EL (cell line): ENCODE data around the gene VWDE.
"Not testable (repeated sequence)": the region's sequence is repeated elsewhere in the genome, so short reads cannot be mapped to it uniquely, and the experiment has no call there.

Experiments
- DNase-seq: peaks from one replicate; pipeline ENCODE4 v3.0.0-alpha.2; 2016

VWDE gene

DNA sequence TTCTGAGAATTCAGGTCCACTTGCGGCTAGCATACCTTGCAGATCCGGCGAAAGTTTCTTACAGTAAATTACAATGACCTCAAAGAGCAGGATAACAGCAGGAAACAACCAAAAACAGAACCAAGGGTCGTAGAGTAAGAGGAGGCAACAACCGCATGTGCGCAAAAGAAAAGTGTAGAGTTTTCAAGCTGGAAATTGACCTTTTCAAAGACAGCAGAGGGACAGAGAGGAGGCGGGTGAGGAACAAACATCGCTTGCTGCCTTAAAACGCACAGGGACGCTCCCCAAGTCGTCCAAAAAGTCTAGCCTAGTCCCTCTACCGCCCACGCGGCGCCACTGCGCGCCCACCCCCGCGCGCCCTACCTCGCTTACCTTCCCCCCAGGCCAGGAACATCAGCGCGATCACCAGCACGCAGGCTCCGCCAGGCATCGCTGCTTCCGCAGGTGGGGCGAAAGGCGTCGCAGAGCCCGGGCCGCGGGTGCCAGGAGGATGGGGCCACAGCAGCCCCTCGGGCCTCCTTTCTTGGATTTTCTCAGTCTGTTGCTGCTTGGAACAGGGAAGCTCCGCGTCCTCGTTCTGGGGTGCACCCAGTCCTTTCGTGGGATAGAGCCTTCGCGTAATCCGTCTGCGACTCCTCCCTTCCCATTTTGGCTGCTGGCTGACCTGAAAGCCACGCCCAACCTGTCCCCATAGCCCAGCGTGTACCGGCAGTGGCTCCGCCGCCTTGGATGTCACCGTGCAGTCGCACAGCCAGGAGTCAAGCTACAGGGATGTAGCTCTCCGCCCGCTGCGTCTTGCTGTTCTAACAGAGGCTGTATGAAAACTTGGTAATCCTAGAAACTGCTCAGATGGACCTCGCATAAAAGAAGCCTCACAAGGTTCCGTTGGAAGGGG, at the start of gene VWDE:
TSS of gene VWDE (minus strand) at position 579 of the 895 bp plus-strand sequence. CDS start at position 430, 149 bp downstream.
- peak; percentile 2 for DNase-seq

DNA sequence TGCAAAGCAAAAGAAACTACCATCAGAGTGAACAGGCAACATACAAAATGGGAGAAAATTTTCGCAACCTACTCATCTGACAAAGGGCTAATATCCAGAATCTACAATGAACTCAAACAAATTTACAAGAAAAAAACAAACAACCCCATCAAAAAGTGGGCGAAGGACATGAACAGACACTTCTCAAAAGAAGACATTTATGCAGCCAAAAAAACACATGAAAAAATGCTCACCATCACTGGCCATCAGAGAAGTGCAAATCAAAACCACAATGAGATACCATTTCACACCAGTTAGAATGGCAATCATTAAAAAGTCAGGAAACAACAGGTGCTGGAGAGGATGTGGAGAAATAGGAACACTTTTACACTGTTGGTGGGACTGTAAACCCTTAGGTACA, 49.5 kb upstream of the VWDE start:
- not testable (repeated sequence) for DNase-seq

DNA sequence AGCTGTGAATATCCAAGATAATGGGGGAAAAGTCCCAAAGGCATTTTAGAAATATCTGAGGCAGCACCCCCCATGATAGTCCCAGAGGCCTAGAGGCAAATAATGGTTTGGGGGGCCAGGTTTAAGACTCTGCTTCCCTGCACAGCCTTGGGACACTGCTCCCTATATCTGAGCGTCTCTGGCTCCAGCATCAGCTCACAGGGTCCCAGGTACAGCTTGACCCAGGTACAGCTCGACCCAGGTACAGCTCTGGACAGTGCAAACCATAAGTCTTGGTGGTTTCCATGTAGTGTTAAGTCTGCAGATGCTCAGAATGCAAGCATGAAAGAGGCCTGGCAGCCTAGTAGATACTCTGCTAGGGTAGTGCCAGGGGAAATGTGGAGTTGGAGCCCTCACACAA, 47.0 kb upstream of the VWDE start:
- no peak for DNase-seq

DNA sequence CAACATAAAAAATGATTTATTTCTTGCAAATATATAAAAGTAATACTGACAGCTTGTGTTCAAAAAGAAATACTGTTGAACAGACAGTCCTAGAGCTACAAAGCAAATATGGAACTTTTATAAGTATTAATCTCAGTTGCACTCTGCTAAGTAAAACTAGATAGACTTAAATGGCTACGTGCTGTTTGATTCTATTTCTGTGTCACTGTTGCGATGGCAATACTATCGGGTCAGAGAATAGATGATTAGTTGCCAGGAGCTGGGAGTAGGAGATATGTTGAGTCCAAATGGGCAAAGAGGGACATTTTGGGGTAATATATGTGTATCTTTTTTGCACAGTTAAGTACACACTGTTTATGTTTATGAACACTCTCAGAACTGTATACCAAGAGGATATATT, 41.1 kb upstream of the VWDE start:
- DNase-seq = no peak

DNA sequence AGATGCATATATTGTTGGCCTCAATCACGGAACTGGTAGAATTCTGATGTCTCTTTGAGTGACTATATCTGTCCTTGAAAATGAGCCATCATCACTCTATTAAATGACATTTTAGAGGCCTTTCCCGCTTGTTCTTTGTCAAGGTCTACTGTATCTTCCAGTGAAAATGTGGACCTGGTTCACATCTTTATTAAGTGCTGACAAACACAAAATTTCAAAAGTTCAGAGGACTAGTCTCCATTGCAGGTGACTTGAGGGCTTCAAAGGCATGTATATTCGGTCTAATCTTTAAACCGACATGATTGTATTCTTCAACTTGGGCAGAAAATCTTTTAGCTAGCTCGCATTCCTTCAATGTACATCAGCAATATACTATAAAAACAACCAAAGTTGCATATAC, 36.6 kb upstream of the VWDE start:
- no peak for DNase-seq

DNA sequence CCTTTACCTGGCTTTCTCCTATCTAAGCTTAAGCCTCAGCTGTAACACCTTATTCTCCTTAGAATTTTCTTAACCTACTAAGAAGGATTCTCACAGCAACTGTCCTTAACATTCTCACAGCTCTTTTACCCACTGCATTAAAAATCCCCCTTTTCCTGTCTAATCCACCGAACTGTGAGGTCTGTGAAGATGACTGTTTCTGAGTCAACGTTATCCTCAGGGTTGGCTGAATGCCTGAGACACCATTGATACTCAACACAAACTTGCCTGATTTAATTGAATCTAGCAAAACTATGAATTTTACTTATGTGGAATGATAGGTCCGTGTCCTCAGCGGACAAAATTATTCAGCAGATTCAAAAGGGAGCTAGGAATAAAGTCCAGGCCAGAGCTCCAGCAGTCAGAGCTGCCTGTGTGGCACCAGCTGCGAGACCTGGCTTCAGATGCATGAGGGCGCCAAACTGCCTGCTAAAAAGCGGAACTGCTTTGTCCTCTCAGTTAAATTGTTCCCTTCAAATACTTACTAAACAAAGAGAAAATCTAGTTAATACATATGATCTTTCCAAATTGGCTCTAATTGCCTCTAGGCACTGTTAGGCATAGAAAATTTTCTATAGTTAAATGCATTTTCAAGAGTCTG, 33.4 kb upstream of the VWDE start:
- DNase-seq = peak; percentile 56

DNA sequence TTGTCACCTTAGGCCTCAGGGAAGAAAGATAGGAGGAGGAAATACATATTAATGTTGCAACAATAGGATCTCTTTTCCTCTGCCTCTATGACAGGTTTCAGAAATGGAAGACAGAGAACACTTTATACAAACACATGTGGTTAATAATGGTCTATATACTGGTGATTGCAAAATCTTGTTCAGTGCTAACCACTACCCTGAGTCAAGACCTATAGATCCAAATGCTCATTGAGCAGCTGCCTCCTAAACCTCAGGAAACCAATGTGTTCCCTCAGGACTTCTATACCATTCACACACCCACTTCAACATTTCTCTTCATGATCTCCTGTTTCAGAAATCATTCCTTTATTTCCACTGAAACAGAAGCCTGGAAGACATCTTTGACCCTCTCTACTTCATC, 32.5 kb upstream of the VWDE start:
- DNase-seq = no peak

DNA sequence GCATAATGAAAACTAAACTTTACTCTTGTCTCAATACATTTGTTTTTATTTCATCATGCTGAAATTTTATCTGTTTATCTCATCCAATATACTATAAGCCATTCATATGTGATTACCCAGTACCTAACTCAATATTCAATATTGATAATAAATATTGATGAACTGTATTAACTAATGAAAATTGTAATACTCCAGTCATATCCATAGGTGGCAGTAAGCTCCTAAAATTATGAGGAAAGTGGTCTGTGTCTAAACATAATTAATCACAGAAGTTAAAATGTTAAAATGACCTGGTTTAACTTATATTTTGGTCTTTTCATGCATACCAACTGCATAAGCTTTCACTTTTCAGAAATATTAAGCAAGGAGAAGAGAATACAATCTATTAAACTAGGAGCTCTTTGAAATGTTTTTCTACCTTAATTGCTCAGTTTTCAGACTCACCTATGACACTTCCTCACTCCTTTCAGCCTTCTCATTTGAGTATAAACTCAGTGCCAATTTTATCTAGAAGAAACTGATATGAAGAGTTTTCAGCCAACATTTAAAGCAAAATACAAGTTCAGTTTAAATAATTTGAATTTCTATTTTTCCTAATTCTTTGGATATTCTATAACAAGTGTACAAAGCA, 30.5 kb upstream of the VWDE start:
- peak; percentile 4 for DNase-seq

DNA sequence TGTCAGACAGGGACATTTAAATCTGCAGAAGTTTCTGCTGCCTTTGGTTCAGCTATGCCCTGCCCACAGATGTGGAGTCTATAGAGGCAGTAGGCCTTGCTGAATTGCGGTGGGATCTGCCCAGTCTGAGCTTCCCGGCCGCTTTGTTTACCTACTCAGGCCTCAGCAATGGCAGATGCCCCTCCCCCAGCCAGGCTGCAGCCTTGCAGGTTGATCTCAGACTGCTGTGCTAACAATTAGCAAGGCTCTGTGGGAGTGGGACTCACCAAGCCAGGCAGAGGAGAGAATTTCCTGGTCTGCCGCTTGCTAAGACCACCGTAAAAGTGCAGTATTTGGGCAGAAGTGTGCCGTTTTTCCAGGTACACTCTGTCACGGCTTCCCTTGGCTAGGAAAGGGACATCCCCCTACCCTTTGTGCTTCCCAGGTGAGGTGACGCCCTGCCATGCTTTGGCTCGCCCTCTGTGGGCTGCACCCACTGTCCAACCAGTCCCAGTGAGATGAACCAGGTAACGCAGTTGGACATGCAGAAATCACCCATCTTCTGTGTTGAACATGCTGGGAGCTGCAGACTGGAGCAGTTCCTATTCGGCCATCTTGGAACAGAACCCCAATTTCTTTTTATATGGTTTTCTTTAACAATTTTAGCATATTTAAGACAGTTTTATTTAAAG, 28.4 kb upstream of the VWDE start:
- DNase-seq = peak; percentile 45

DNA sequence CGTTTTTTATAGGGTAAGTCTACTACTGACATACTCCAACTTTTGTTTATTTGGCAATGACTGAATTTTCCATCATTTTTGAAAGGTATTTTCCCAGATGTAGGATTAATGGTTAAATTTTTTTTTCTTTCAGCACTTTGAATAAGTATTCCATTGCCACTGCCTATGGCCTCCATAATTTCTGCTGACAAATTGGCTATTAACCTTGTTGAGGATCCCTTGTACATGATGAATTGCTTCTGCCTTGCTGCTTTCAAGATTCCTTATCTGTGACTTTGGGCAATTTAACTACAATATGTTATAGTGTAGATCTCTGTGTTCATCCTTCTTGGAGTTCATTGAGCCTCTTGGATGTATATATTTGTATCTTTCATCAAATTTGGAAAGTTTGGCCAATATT, 21.6 kb upstream of the VWDE start:
- DNase-seq = no peak

DNA sequence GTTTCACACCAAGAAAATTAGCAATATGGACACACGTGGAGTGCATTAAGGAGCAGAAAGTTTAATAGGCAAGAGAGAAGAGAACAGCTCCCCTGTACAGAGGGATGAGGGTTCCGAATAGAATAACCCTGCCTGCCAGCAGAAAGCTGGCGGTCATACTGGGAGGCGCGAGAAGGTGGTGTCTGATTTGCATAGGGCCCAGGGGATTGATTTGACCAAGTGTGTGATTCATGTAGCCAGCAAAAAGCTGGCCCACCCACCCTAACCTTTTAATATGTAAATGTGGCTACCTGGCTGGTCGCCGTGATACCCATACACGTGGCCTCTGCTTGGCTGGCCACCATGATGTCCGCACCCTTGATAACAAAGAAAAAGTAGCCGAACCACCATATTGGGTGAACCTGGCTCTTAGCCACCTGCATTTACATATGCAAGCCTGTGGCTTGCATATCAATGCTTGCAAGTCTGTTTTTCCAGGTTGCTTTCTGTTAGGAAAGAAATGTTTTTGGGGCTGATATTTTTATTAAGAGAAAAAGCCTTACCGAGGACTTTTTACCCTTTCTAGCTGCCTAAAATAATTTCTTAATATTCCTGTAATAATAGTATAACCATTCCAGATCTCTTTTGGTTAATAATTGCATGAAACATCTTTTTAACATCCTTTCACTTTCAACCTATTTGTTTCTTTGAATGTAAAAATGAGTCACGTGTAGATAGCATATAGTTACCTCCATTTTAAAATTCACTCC, 20.5 kb upstream of the VWDE start:
- no peak for DNase-seq

DNA sequence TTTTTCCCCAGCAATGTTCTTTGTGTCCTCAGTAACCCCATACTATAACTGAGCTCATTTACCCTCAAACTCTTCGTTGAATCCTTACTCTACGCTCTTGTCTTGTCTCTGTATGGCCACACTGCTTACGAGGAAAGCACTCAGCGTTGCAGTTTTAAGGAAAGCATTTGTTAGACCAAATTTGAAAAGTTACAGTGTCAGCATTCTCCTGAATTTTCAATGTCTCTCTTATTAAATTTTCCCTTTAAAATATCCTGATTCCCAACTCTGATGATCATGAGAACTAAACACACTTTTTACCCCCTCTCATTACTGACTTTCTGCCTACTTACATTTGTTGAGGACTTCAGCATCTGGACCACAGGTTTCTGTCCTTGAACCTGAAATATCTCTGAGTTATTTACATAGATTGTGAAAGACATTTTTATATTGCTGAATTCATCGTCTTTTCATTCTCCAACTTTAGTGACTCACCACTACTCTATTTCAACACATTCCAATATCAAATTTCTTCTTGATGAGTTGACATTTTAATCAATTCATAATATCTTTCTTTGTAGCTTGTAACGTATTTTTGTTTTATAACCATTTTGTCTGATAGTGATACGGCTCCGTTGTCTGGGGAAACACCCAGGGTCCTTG, 19.8 kb upstream of the VWDE start:
- DNase-seq = peak; percentile 79

DNA sequence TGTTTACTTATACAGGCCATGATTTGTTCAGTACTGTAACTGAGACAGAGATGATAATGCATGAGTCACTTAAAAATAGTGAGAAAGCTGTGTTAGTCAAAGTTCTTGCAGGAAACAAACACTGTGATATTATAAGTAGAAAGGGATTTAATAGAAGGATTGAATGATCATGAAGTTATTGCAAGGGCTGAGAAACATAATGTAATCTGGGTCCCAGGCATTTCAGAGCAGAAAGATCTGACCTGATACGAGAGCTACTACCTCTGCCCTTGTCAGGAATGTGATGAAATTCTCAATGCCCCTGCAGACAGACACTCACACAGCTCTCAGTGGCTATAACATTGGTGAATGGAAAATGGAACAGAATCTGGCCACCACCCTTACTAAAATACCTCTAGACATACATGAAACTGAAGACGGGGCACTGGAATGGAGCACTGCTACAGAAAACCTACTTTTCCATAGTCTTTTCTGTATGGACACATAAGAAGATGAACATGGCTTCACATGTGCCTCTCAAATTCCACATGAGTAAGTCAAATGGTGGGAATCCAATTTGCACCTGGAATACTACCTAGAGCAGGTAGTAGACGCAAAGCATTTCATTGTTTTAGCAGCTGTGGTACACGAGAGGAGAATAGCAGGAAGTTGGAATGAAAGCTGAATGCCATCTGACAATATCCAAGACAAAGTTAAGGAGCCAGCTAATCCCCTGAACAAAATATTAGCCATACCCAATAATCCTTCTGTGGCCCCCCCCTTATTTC, 19.1 kb upstream of the VWDE start:
- peak; percentile 23 for DNase-seq

DNA sequence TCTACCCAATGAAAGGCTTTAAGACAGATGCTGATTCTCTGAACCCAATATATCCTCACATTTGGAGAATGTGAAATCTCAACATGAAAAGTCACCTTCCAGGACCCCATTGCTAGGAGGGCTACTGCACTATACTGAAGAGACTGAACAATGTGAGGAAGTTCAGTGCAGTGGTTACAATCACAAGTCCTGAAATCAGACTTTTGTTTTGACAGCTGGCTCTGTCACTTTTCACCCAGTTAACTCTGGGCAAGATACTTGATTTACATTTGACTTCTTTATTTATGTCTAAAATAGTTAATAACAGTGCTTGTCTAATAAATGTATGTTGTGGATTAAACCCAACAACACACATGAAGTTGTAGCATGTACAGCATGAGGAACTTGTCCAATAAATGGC, 14.8 kb upstream of the VWDE start:
- no peak for DNase-seq

DNA sequence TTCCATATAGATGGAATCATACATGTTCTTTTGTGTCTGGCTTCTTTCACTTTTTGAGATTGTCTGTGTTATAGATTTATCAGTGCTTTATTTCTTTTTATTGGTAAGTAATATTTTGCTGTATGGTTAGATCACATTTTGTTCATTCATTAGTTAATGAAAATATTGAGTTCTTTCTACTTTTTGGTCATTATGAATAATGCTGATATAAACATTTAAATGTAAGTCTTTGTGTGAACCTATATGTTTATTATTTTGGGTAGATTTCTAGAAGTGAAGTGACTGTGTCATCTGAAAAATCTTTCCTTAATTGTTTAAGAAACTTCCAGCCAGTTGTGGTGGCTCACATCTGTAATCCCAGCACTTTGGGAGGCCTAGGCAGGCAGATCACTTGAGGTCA, 11.4 kb upstream of the VWDE start:
- no peak for DNase-seq

DNA sequence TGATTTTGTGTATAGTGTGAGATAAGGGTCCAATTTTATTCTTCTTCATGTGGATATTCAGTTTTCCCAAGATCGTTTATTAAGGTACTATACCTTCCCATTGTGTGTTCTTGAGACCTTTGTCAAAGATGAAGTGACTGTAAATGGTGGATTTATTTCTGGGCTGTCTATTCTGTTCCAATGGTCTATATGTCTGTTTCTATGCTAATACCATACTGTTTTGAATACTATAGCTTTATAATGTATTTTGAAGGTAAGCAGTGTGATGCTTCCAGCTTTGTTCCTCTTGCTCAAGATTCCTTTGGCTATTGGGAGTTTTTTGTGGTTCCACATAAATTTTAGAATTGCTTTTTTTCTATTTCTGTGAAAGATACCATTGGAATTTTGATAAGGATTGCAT, 8.7 kb upstream of the VWDE start:
- no peak for DNase-seq

DNA sequence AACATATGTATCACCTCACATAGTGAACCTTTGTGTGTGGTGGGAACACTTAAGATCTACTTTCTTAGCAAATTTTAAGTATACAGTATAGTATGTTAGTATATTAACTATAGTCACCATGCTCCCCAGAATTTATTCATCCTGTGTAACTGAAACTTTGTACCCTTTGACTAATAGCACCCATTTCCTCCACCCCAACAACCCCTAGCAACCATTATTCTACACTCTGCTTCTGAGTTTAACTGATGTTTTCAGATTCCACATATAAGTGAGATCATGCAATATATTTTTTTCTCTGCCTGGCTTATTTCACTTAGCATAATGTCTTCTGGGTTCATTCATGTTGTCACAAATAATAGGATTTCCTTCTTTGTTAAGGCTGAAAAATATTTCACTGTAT, 6.9 kb upstream of the VWDE start:
- DNase-seq = no peak

DNA sequence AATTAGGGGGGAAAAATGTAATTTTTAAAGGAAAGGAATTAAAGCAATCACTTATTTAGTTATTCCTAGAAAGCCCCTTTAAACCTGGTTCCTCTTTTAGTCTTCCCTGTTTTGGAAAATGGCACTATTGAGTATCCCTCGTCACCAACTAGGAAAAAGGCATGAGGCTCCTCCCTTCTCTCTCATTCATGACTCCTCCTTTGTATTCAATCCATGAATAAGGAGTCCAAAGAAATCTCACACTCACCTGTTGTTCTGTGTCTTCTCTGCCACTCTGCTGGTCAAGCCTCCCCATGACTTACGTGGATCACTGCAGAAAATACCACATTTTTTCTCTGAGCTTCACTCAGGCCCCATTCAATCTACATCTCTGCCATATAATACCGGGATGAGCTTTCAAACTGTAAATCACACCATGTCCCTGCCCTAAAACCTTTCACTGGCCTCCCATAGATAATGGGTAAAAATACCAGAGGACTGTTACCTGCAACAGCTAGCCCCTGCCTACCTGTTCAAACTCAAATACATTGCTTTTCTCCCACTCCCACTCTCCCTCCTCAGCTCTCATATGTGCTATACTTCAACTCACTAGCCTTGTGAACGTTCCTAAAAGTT, 5.5 kb upstream of the VWDE start:
- DNase-seq = no peak

DNA sequence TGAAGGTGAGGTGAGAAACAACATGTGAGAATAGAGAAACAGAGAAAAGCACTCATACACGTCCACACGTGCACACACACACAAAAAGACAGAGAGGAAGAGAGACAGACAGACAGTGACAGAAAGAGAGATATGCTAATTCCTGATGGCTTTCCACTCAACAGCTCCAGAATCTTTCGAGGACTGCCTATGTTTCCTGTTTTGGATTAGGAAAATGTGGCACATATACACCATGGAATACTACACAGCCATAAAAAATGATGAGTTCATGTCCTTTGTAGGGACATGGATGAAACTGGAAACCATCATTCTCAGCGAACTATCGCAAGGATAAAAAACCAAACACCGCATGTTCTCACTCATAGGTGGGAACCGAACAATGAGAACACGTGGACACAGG, 4.0 kb upstream of the VWDE start:
- DNase-seq = not testable (repeated sequence)

DNA sequence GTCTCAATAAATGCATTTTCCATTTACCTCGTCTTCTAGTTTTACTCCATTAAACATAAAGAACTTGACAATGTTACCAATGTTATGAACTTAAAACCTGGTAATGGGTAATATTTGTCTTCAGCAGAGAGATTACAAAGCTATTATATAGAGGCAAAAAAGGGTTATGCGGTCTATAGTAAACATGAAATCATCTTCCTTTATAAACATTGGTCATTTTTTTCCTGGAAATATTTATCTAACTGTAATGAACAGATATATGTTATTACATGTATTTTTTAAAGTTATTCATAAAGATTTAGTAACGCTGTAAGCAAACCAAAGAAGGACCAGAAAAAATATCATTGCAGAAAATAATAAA, 1.3 kb downstream of the VWDE start:
- DNase-seq = no peak
